NCI-H2107 treated with DMSO at 0.1 percent for 48 hours (cell line): ENCODE data around the gene CACNB4.

ENCODE experiments used
- DNase-seq: peaks from one replicate; lab custom pipeline; 2025; ENCODE audit not compliant: unreplicated experiment; lab: John Stamatoyannopoulos, UW

CACNB4 gene

DNA sequence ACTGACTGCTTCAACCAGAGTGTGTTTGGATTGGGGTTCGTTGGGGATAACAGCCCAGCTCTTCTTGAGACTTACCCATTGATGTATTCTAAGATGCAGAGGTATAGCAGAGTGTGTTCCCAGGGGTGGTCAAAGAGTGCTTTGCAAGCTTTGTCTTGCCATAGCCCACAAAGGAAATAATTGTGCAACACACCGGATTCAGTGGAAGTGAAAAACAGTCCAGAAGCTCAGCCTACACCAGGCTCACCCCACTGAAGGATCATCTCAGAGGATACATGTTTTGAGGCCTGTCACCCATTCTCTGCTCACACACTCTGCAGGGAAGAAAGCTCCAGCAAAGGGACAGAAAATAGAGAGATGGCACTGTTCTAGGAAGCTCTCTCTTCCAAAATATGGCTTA is 9.6 kb downstream of the CACNB4 start:
- DNase-seq = no peak

DNA sequence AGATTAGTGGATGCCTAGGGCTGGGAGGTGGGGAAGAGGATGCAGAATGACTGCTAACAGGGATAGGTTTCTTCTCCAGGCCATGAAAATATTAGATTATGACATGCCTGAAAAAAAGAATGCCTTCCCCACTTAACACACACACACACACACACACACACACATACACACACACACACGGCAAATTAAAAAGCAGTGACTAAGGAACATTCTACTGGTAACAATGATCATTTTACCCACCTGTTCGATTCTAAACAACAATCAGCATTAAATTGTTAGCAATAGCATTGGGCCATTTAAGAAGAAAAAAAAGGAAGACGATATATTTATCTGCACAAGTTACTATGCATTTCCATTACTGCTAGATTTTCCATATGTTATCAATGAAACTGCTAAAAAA is 10.8 kb downstream of the CACNB4 start:
- no peak for DNase-seq

DNA sequence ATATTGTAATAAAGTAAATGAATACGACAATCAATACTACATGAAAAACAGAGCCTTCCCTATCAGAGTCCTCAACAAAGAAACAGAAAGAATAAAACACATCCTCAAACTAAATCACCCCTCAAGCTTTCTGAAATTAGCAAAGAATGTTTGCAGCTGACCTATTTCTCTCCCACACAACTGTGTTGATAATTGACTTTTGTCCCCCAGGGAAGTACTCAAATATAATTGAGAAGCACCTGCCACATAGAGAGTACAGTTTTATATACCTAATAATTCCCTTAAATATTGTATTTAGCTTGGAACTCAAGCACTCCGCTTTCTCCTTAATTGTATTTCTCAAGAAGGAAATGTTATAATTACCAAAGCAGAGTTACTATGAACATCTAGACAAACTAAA is 12.6 kb downstream of the CACNB4 start:
- DNase-seq = peak; percentile 5

DNA sequence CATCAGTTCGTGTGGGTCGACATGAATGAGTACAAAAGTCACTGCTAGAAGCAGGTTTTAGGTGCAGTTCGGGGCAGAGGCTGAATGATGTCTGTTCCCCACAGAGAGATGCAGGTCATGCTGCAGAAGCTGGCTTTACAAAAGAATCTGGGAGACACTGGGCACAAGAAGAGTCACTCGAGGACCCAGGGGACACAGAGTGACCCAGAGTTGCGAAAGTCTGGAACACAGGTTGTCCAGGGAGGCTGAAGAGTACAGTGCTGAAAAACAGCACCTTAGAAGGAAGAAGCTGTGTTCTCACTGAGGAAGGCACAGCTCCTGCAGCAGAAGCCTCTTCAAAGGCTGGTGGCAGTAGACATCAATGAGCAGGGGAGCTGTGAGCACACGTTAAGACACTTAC is 14.8 kb downstream of the CACNB4 start:
- no peak for DNase-seq

DNA sequence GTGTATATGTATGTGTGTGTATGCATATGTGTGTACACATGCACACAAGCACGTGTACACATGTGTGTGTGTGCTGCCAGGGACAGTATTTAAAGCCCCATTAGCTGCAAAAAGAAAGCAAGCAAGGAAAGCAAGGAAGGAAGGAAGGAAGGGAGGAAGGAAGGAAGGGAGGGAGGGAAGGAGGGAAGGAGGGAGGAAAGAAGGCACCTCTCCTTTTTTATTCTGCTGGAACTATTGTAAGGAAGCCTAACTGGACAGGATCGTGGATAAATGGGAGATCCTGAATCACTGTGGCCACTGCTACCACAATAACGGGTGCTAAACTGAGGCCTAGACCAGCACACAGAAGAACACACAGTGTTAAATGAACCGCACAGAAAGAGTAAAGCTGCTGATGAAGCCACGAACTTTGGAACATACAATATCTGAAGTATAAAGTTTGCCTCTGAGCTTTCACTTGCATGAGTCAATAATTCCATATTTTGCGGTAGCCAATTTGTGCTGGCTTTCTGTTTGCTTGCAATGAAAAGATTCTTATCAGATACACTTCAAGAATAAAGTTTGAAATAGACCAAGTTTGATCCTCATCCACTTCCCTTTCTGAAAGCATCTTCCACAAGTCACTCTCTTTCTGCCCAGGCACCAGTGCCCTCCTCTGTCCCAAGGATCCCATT is 15.5 kb downstream of the CACNB4 start:
- no peak for DNase-seq

DNA sequence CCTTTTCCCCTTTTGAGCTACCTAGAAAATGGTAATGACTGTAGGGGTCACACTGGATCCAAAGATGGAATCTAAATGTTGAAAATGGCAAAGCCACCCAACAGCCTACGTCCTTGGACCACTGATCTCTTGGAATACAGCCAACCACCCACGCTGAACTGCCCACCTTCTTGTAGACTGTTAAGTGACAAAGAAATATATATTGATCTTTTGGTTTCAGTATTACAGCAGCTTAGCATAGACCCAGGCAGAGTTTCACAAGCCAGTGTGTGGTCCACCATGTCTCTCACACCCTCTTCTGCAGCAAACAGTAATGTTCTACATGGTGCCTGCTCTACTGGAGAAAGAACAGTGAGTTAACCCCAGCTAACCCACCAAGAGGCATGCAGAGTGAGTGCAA is 20.2 kb downstream of the CACNB4 start:
- no peak for DNase-seq

DNA sequence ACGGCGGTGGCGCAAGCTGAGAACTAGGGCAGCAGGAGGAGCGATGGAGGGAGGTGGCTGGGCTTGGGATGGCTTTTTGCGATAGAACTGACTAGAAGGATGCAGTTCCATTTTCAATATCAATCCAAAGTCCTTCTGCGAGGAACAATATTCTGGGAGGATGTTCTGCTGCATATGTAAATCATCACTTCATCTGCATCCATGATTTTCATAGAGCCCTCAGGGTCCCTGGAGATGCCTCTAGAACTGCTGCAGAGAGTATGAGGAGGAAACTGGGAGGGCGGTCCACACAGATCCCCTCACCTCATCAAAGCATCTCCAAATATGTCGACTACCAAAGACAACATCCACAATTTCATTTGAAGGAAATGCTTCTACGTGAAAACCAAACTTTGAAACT is 20.8 kb downstream of the CACNB4 start:
- no peak for DNase-seq

DNA sequence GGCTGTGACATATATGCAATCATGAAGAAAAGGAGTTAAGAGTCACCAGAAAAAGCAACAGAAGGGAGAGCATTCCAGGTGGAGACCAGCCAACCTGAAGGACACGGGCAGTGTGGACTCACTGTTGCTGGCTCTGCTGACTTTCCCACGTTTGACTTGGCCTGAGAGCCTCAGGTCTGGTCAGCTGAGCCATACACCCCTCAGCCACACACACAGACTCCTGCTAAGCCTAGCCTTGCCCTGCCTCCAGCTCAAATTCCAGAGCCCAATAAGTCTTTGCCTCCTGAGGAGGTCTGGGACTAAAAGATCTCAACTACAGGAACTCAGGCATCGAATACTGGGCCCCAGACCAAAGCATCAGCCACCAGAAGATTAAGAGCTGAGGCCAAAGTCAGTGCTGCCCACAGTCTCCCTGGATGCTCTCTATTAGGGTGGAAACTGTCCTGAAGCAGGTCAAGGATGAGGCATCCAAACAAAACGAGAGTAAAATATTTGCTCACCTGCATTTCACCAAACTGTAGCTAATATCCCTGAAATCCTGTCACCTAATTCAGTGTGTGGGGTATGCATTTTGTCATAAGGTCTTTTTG is 23.3 kb downstream of the CACNB4 start:
- DNase-seq = no peak

DNA sequence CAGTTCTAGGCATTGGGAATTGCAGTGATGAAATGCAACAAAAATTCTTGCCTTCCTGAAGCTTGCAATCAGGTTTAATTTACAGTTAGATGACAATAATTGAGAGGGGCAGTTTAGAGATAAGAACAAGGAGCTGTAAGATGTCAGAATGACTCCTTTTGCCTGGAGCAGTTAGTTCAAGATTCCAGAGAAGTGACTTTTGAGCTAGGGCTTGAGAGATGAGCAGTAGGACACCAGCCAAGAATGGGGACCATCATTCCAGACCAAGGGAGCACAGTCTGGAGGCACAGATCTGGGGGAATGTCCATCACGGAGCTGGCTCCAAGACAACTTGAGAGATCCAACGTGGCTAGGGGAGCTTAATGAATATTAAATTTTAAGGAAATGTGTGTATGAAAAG is 26.8 kb downstream of the CACNB4 start:
- no peak for DNase-seq

DNA sequence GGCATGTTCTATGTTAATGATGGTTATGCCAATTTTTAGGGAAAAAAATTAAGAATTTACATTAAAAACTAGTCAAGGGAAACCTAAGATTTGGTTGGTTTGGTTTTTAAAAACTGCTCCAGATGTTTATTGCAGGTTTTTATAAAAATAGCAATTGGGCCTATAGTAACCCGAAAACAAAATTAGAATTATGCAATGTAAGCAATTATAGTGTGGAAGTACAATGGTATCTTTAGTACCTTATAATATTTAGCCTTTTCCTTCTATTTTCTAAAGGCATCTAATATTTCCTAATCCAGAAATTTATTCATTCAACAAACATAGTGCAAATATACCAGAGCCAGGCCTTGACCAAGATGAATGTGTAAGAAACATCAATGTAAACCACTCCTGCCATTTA is 27.3 kb downstream of the CACNB4 start:
- no peak for DNase-seq

DNA sequence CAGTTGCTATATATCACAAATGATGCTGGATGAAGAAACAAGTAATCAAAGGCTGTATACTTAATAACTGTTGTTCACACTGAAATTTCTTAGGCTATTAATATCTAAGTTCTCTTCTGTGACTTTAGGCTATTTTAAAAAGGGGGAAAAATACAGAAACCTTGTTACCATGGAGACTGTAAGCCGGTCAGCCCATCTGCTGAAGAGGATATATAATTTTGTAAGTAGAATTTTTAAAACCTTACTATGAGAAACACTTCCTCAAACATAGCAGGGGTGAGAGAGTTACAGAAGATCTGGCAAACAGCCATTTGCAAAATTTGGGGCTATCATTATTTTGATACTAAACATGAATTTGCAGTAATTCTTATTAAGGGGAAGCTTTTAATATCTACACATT is 27.8 kb downstream of the CACNB4 start:
- no peak for DNase-seq

DNA sequence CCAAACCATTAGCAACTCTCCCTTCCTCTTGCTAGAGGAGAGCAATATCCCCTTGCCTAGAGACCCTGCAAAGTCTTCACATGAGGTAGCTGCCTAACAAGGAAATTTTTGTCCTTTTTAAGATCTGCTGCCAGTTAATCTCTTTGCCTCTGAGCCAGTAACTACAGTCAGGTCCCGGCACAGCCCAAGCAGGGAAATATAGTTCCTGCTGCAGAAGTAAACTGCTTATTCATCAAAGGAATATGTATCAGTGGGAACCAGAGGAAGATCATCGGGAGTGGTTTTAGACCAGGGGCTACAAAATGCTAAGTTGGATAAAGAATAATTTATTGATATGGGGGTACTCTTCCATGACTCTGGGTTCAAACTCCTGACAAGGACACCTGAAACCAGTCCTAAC is 30.6 kb downstream of the CACNB4 start:
- no peak for DNase-seq

DNA sequence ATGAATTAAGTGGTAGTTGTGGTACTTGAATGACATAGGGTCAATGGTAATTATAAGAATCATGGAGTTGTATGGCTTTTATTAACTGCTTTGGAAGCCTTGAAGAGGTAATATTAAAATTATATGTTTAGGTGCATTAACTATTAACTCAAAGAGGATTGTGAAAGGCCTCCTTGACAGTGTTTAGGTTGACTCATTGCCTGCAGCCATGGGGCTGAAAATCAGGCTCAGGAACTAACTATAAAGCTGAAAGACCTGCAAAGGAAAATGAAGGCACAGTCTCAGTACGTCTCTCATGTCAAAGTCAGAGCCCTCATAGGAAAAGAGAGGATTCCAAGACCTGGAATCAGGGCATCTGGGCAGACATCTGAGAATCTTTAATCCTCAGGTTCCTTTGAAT is 31.0 kb downstream of the CACNB4 start:
- no peak for DNase-seq

DNA sequence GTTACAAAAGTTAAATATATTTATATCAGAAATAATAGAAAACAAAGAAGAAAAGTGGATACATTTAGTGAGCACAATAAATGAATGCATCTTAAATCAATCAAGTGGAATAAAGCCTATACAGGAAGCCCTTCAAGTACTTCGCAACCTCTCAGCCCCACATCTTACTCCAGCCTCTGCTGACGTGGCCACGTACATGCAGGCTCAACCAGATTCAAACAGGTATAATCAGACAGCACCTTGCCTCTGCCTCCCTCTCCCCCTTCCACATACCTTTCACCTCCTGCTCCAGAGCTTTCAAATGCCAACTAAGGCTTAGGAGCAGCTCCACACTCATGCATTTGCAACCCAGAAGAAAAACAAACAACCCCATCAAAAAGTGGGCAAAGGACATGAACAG is 32.9 kb downstream of the CACNB4 start:
- no peak for DNase-seq

DNA sequence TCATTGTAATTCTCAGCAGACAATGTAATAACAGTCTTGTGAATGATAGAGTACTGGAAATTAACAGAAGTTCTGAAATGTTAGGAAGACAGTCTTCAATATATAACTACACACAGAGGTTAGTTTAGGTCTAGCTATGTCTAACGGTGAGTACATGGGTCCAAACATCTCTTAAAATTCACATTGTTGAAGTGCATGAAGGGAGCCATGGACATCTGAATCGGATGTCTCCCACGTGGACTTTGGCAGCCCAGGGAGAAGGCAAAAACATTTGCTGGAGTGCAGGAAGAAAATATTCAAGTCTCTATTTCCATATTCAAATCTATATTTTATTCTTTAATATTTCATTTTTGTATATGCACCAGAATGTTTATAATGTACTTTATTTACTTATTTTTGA is 34.8 kb downstream of the CACNB4 start:
- DNase-seq = no peak

DNA sequence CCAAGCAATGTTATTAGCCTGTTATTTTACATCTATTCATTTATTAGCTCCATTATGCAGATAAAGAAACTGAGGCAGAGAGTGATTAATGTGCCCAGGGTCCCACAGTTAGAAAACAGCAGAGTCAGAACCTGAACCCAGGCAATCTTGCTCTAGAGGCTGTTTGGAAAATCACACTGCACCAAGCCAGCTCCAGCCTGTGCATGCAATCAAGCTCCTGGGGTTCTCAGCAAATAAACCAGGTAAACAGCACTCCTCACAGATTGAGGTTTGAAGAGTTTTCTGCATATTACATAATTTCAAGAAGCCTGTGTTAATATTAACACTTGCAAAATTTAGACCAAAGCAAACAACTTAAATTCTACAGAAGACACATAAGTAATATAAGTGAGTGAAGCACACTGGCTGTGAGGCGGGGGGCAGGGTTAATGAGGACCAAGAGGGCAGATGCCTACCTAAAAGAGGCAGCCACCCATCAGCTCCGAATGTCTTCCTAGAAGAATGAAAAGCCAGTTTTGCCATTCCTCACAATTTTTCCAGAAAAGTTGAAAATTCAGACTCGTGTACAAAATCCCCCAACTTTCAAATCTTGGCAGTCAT is 35.4 kb downstream of the CACNB4 start:
- no peak for DNase-seq

DNA sequence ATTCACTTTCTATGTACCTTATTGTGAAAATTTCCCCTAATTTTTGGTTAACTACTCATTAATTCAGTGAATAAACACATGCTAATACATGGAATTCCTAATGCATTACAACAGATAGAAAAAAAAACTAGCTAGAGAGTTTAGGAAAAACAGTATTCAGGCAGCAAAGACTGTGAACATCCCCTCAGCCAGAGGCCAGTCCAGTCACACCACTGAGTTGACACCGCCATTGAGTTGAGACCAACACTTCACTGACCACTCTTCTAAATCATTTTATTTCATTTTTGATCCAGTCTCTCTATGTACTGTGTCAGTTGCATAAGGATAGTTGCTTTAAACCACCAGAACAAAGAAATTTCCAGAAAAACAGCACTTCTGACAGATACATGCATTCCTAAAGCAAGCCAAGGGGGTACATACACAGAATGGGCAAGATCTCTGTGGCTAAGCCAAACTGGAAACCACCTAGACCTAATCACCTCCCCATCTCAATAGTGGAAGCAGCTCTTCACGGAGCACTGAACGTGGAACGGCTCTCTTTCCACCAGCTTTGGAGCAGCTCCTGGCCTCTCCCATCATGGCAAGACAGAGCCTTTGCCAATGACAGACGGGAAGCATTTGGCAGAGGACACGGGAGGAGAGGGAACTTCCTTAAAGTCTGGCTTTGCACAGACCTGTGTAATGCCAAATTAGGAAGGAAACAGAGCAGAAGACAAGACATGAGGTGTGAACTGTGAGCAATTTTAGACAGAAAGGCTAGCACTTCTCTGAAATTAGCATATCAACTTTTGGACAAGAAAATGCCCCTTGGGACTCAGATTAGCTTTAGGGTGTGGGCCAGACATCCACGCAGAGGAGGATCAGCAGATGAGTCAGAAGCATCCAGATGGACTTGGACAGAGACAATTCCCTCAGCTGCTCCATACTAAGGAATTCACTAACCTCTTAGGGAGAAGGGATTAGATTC is 36.4 kb downstream of the CACNB4 start:
- no peak for DNase-seq

DNA sequence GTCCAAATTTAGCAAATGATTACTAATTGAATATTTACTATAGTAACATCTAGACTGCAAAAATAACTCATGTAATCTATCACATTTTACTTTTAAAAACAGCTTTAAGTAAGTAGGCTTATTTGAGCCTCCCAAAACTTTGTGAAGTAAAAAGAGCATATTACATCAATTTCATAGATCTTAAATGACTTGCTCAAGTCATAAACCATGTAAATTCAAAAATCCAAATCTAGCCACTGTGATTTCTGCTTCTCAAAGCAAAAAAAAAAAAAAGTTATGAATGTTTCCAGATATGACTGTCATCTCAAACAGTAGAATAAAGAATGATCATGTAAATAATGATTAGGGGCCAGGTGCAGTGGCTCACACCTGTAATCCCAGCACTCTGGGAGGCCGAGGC is 37.5 kb downstream of the CACNB4 start:
- no peak for DNase-seq

DNA sequence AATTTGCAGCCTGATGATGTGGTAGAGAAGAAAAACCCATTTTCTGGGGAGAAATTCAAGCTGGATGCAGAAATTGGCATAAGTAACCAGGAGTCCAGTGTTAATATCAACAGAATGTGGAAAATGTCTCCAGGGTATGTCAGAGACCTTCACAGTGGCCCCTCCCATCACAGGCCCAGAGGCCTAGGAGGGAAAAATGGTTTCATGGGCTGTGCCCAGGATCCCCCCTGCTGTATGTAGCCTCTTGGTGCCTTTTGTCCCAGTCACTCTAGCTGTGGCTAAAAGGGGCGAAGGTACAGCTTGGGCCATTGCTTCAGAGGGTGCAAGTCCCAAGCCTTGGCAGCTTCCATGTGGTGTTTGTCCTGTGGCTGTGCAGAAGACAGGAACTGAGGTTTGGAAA is 40.2 kb downstream of the CACNB4 start:
- DNase-seq = no peak

DNA sequence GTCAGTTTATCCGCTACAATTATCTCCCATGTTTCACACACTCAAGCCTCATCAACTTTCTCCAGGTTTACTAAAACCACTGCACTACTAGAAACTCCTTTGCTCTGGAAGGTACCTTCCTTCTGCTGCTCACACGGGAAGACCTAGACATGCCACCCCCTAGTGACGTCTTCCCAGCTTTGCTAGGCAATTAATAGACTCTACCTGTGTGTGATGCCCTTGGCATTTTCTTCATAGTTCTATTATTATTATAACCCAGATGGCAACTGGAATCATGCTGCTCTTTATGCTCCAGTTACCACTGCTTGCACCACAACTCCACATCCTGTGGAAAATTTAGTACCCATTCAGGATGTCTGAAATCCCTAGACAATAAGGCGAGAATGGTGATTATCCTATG is 42.4 kb downstream of the CACNB4 start:
- no peak for DNase-seq

DNA sequence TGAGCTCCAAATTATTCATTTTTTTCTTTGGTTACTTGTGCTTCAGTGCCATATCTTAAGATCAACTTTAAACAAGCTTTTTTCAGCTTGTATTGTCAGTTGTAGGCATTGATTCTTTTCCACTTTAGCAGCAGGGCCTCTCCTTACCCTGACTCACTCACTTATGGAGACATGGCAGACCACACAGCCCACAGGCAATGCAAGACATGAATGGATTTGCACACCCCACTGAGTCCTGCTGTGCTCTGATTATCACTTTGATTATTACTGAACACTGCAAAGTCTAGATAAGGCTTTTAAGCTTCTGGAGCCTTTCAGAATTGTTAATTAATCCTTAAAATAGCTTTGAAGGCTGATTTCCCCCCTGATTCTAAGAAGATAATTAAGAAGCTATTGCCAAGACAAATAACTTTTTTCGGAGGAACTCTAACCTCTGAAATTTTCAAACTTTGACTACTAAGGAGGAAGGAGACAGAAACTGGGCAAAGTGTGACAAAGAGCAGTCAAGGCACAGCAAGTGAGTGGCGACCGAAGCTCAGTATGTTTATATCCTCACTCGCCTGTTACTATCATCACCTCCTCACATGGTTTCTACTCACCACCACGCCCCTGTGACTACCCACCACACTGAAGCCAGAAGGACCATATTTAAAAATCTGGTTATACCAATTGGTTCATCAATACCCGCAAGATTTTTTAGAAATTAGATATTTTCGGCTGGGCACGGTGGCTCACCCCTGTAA is 43.3 kb downstream of the CACNB4 start:
- no peak for DNase-seq
